MCF 10A (cell line): ENCODE results near the gene PGGHG. TPM values are rescaled to one million over a fixed set of nuclear protein-coding genes. Genes with fewer than 3 reads are reported as not detected.

Experiments used
- BruUV-seq: library from RNA; stranded (reverse); fragments of 400-500 nt; replicated peaks from 2 replicates; lab custom pipeline; 2021; lab: Mats Ljungman, UMichigan
- CTCF ChIA-PET: fragments of 300-600 bp; sonication (Branson Sonifier 250); formaldehyde crosslinking; extraction: SDS; loops from one replicate; lab custom pipeline; 2021; ENCODE audit warnings: antibody characterized with exemption, inconsistent platforms; lab: Yijun Ruan, JAX
- POLR2A ChIA-PET: fragments of 300-600, 350-650 bp; sonication (Branson Sonifier 250); formaldehyde crosslinking; extraction: SDS; loops from one replicate; lab custom pipeline; 2020; ENCODE audit warnings: antibody characterized with exemption, inconsistent platforms; lab: Yijun Ruan, JAX
- DNase-seq: peaks from one replicate; pipeline ENCODE4 v3.0.0-alpha.2; 2018; ENCODE audit not compliant: unreplicated experiment
- H3K27ac Mint-ChIP-seq: one replicate; pipeline ENCODE4 v1.8.0; 2022; ENCODE audit warnings: mild to moderate bottlenecking, low read depth, mixed read lengths; ENCODE audit not compliant: unreplicated experiment
- H3K27me3 Mint-ChIP-seq: one replicate; pipeline ENCODE4 v1.8.0; 2022; ENCODE audit warnings: mixed read lengths; ENCODE audit not compliant: insufficient read depth, unreplicated experiment
- H3K36me3 Mint-ChIP-seq: one replicate; pipeline ENCODE4 v1.8.0; 2022; ENCODE audit warnings: mild to moderate bottlenecking, moderate library complexity, mixed read lengths; ENCODE audit not compliant: insufficient read depth, unreplicated experiment
- H3K4me1 Mint-ChIP-seq: one replicate; pipeline ENCODE4 v1.8.0; 2022; ENCODE audit warnings: mixed read lengths; ENCODE audit not compliant: insufficient read depth, unreplicated experiment
- H3K4me3 Mint-ChIP-seq: one replicate; pipeline ENCODE4 v1.8.0; 2022; ENCODE audit warnings: mild to moderate bottlenecking, moderate library complexity, mixed read lengths; ENCODE audit not compliant: unreplicated experiment
- H3K9me3 Mint-ChIP-seq: one replicate; pipeline ENCODE4 v1.8.0; 2022; ENCODE audit warnings: mixed read lengths; ENCODE audit not compliant: unreplicated experiment
- CTCF ChIP-seq: fragments of 200-600 bp; IDR thresholded peaks from one replicate; pipeline ENCODE4 v1.8.0; 2022; ENCODE audit warnings: antibody characterized with exemption, mild to moderate bottlenecking; ENCODE audit not compliant: unreplicated experiment
- intact Hi-C: fragments of 100-400 bp; cut with micrococcal nuclease; formaldehyde crosslinking; loops from 2 replicates; pipeline ENCODE4 v1.14.1; 2022
- total RNA-seq: library from RNA; stranded (reverse); gene quantifications from 2 replicates; pipeline ENCODE4 v1.2.3, GENCODE V29; 2022

PGGHG gene
- total RNA-seq, 1 experiment from 2014 or later = 6.3 TPM

DNA sequence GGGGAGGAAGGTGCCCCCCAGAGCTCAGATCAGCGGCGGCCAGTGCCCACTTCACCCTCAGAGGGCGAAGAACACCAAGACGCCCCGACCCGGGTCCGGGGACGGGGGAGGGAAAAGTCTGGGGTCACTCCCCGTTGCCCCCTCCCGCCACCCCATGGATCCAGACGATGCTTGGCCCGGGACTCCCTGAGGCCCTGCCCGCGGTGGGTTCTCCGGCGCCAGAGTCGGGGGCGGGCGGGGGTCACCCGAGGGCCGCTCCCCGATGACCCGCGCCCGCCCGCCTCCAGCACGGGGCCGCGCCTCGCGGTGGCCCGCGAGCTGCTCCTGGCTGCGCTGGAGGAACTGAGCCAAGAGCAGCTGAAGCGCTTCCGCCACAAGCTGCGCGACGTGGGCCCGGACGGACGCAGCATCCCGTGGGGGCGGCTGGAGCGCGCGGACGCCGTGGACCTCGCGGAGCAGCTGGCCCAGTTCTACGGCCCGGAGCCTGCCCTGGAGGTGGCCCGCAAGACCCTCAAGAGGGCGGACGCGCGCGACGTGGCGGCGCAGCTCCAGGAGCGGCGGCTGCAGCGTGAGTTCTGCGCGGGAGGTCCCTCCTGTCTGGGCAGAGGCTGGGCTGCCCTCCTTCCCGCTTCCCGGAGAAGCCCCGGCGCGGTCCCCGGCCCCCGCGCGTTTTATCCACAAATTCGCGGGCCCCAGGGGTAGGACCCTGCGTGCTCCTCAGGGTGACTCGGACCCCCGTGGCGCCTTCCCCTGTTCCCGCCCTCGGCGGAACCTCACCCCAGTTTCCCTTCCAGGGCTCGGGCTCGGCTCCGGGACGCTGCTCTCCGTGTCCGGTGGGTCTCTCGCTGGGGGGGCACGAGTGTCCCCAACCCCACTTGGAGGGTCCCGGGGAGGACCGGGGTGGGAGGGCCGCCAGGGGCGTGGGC lies 9.6 kb upstream of the PGGHG start:
- intact Hi-C loops = no loop called here
- ChIA-PET POLR2A (no interaction called here), CTCF (interaction anchor here (0.6 to 1.1 kb wide), 3 partner anchors 12 to 50 kb away, joined by 3 to 5 read pairs (median 3); no protein-coding TSS in a partner anchor)
- Mint-ChIP-seq H3K4me3 (no peak overlapping the region), H3K4me1 (peaks cover 6% of the 10 kb centered on the region), H3K9me3 (no peaks in the 10 kb centered on the region), H3K27me3 (peaks cover 54% of the 10 kb centered on the region), H3K36me3 (no peaks in the 10 kb centered on the region), H3K27ac (no peak overlapping the region)
- no peak for DNase-seq
- BruUV-seq = no TSS peak
- TF ChIP-seq CTCF = no peak

DNA sequence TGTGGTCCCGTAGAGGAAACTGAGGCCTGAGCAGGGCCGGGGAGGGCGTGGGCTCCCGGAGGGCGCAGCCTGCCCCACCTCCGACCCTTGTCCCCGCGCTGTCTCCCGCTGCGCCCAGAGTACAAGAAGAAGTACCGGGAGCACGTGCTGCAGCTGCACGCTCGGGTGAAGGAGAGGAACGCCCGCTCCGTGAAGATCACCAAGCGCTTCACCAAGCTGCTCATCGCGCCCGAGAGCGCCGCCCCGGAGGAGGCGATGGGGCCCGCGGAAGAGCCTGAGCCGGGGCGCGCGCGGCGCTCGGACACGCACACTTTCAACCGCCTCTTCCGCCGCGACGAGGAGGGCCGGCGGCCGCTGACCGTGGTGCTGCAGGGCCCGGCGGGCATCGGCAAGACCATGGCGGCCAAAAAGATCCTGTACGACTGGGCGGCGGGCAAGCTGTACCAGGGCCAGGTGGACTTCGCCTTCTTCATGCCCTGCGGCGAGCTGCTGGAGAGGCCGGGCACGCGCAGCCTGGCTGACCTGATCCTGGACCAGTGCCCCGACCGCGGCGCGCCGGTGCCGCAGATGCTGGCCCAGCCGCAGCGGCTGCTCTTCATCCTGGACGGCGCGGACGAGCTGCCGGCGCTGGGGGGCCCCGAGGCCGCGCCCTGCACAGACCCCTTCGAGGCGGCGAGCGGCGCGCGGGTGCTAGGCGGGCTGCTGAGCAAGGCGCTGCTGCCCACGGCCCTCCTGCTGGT lies 8.8 kb upstream of the PGGHG start:
- no peaks in the 10 kb centered on the region for H3K9me3 Mint-ChIP-seq
- H3K4me1 Mint-ChIP-seq = peaks cover 6% of the 10 kb centered on the region
- POLR2A ChIA-PET = no interaction called here
- no peak overlapping the region for H3K4me3 Mint-ChIP-seq
- TF ChIP-seq CTCF = no peak
- intact Hi-C loops = no loop called here
- BruUV-seq = no TSS peak
- peaks cover 54% of the 10 kb centered on the region for H3K27me3 Mint-ChIP-seq
- DNase-seq = no peak
- CTCF ChIA-PET = interaction anchor here (1.1 to 1.6 kb wide), 2 partner anchors 37 kb away, joined by 3 to 4 read pairs; no protein-coding TSS in a partner anchor
- H3K36me3 Mint-ChIP-seq = no peaks in the 10 kb centered on the region
- no peak overlapping the region for H3K27ac Mint-ChIP-seq

DNA sequence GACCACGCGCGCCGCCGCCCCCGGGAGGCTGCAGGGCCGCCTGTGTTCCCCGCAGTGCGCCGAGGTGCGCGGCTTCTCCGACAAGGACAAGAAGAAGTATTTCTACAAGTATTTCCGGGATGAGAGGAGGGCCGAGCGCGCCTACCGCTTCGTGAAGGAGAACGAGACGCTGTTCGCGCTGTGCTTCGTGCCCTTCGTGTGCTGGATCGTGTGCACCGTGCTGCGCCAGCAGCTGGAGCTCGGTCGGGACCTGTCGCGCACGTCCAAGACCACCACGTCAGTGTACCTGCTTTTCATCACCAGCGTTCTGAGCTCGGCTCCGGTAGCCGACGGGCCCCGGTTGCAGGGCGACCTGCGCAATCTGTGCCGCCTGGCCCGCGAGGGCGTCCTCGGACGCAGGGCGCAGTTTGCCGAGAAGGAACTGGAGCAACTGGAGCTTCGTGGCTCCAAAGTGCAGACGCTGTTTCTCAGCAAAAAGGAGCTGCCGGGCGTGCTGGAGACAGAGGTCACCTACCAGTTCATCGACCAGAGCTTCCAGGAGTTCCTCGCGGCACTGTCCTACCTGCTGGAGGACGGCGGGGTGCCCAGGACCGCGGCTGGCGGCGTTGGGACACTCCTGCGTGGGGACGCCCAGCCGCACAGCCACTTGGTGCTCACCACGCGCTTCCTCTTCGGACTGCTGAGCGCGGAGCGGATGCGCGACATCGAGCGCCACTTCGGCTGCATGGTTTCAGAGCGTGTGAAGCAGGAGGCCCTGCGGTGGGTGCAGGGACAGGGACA lies 8.0 kb upstream of the PGGHG start:
- ChIA-PET POLR2A (interaction anchor here (0.7 kb wide), 1 partner anchor 44 kb away, joined by 4 read pairs; the partner anchor contains the start of genes PSMD13 and SIRT3), CTCF (interaction anchor here (1.1 to 1.6 kb wide), 2 partner anchors 37 to 38 kb away, joined by 3 to 4 read pairs; no protein-coding TSS in a partner anchor)
- DNase-seq = no peak
- Mint-ChIP-seq H3K27me3 (peaks cover 48% of the 10 kb centered on the region), H3K27ac (no peak overlapping the region), H3K4me3 (no peak overlapping the region), H3K4me1 (peaks cover 6% of the 10 kb centered on the region), H3K36me3 (no peaks in the 10 kb centered on the region), H3K9me3 (no peaks in the 10 kb centered on the region)
- intact Hi-C loops = no loop called here
- BruUV-seq = no TSS peak
- TF ChIP-seq CTCF = no peak
